Activated CD4-positive, CD25-positive, alpha-beta regulatory T cell treated with anti-CD3 and anti-CD28 coated beads, Interleukin-2, amount 50 U/mL, for 24 hours (primary cell): ENCODE results near the gene PCDHB3.
"Not testable (repeated sequence)": the region's sequence is repeated elsewhere in the genome, so short reads cannot be mapped to it uniquely, and the experiment has no call there.

Experiments used
- ATAC-seq, 2 donors: fragments of 150-1000 bp; cut with Tn5 transposase; one replicate each; pipeline ENCODE4 v1.10.0; 2021; ENCODE audit warnings: mild to moderate bottlenecking in 1 of 2, moderate library complexity in 1 of 2

The PCDHB3 gene

DNA sequence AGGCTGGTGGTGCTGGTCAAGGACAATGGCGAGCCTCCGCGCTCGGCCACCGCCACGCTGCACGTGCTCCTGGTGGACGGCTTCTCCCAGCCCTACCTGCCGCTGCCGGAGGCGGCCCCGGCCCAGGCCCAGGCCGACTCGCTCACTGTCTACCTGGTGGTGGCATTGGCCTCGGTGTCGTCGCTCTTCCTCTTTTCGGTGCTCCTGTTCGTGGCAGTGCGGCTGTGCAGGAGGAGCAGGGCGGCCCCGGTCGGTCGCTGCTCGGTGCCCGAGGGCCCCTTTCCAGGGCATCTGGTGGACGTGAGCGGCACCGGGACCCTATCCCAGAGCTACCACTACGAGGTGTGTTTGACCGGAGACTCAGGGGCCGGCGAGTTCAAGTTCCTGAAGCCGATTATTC, 37.1 kb downstream of the PCDHB3 start:
- ATAC-seq, result not testable (repeated sequence)

GRCh38 chr5:141149812-141150211, 49.5 kb downstream of the PCDHB3 start, which contains the start of gene PCDHB6:
TSS of gene PCDHB6 (plus strand) at chr5:141150057. CDS start at chr5:141150258, 201 bp downstream.
- ATAC-seq, result no peak

GRCh38 chr5:141150224-141150992, 50.1 kb downstream of the PCDHB3 start:
- no peak for ATAC-seq

- ATAC-seq, result no peak
Observed at GRCh38 chr5:141150993-141151325, 50.7 kb downstream of the PCDHB3 start.

- not testable (repeated sequence) for ATAC-seq
Observed at GRCh38 chr5:141151632-141152031, 51.4 kb downstream of the PCDHB3 start.

DNA sequence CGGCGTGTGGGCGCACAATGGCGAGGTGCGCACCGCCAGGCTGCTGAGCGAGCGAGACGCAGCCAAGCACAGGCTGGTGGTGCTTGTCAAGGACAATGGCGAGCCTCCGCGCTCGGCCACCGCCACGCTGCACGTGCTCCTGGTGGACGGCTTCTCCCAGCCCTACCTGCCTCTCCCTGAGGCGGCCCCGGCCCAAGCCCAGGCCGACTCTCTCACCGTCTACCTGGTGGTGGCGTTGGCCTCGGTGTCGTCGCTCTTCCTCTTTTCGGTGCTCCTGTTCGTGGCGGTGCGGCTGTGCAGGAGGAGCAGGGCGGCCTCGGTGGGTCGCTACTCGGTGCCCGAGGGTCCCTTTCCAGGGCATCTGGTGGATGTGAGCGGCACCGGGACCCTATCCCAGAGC, 51.8 kb downstream of the PCDHB3 start:
- ATAC-seq, result not testable (repeated sequence)
